ENCODE measurements around the gene NFIB. TPM values are rescaled to one million over a fixed set of nuclear protein-coding genes. Genes with fewer than 3 reads are reported as not detected.
A peak's percentile ranks its signal among the peaks of the same experiment; 100 is the strongest.

Gene NFIB
- total and polyA plus RNA-seq, 4 donors = 10.8 to 278 (median 88.6) TPM

DNA sequence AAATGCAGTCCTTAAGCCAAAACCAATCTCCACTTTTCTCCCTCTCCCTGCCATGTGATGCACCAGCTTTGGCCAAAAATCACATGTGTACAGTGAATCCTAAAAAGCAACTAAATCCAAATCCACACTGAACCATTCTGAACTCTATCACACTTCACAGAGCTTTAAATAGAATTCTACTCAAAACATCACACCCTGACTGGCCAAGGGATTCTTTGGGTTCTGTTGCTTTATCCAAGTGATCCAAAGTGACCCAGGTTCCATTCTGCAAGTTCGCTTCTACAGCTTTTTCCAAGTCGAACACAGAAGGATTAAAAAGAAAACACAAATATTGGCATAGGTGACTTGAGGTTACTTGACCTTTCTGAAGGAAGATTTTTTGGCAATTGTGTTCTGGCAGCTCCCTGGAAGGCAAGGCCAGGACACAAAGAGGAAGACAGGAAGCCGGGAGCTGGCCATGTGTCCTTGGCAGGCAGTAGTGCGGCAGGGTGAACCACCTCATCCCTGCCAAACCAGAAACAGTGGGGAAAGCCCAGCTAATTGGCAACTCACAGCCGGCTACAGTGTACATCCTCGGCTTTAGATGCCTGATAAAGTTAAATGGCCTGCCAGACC lies 115.0 kb downstream of the NFIB start:
- DNase-seq (peak in 1 of 2 donors; percentile 64), ATAC-seq (ENCODE audit: low FRiP score) (peak; percentile 62)
- no peaks in the 10 kb centered on the region for H3K27me3 ChIP-seq (ENCODE audit: control insufficient read depth in 1 of 2, insufficient read depth in 2 of 2, low read length in 1 of 2)
- H3K4me1 ChIP-seq (ENCODE audit: control insufficient read depth in 1 of 2, insufficient read depth in 2 of 2, low read length in 2 of 2) = peaks cover 6 to 17% of the 10 kb centered on the region in 2 donors
- WGBS, 2 donors = 1 to 5% methylated on average over 6 of the region's 6 CpGs
- H3K27ac ChIP-seq (ENCODE audit: low read depth in 1 of 2, low read length in 2 of 2) = peak overlapping the region in 1 of 2 donors; percentile 47
- intact Hi-C loops (cut with DNase I) = loop anchor here in 1 of 2 donors (10.0 kb wide), 1 partner anchor 104 kb away; no protein-coding TSS in a partner anchor
- H3K36me3 ChIP-seq (ENCODE audit: control insufficient read depth in 1 of 2, insufficient read depth in 2 of 2, low read length in 1 of 2) = no peaks in the 10 kb centered on the region
- H3K9me3 ChIP-seq (ENCODE audit: control insufficient read depth, low read length) = no peaks in the 10 kb centered on the region
- H3K4me3 ChIP-seq (ENCODE audit: low read length in 2 of 2) = no peak overlapping the region

GRCh38 chr9:14198047-14198840 lies 115.7 kb downstream of the NFIB start:
- Histone ChIP-seq H3K36me3 (ENCODE audit: control insufficient read depth in 1 of 2, insufficient read depth in 2 of 2, low read length in 1 of 2) (no peaks in the 10 kb centered on the region), H3K4me3 (ENCODE audit: low read length in 2 of 2) (no peak overlapping the region), H3K27me3 (ENCODE audit: control insufficient read depth in 1 of 2, insufficient read depth in 2 of 2, low read length in 1 of 2) (no peaks in the 10 kb centered on the region), H3K4me1 (ENCODE audit: control insufficient read depth in 1 of 2, insufficient read depth in 2 of 2, low read length in 2 of 2) (peaks cover 6 to 17% of the 10 kb centered on the region in 2 donors), H3K27ac (ENCODE audit: low read depth in 1 of 2, low read length in 2 of 2) (no peak overlapping the region), H3K9me3 (ENCODE audit: control insufficient read depth, low read length) (no peaks in the 10 kb centered on the region)
- WGBS, 2 donors = 17 to 23% methylated on average over 11 of the region's 11 CpGs
- DNase-seq (peak in 1 of 2 donors; percentile 45), ATAC-seq (ENCODE audit: low FRiP score) (peak; percentile 69)
- intact Hi-C loops (cut with DNase I) = loop anchor here in 1 of 2 donors (10.0 kb wide), 1 partner anchor 103 kb away; no protein-coding TSS in a partner anchor

DNA sequence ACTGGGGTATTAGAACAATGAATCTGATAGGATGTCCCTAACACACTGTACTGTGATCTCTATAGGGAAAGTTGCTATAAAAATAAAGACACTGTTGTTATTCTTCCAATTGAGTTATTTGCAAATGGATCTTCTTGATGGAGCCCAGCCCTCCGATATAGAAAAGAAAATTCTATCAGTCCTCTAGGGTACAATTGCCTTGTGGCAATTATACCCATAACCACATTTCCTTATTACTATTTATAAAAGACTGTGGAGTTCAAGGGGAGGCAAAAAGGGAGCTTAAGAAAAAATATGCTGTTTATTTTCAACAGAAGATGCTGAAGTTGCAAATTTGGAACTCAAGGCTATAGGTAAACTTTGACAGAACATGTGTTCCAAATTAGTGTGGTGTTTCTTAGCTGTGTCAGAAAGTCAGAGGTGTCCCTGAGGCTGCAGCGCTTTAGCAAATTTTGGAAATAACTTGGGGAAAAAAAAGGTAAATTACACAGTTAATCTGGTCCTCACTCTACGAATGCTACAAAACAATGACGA lies 116.5 kb downstream of the NFIB start:
- Histone ChIP-seq H3K9me3 (ENCODE audit: control insufficient read depth, low read length) (no peaks in the 10 kb centered on the region), H3K36me3 (ENCODE audit: control insufficient read depth in 1 of 2, insufficient read depth in 2 of 2, low read length in 1 of 2) (no peaks in the 10 kb centered on the region), H3K4me1 (ENCODE audit: control insufficient read depth in 1 of 2, insufficient read depth in 2 of 2, low read length in 2 of 2) (peaks cover 6 to 17% of the 10 kb centered on the region in 2 donors), H3K27me3 (ENCODE audit: control insufficient read depth in 1 of 2, insufficient read depth in 2 of 2, low read length in 1 of 2) (no peaks in the 10 kb centered on the region), H3K27ac (ENCODE audit: low read depth in 1 of 2, low read length in 2 of 2) (no peak overlapping the region), H3K4me3 (ENCODE audit: low read length in 2 of 2) (no peak overlapping the region)
- 65 to 67% methylated on average over 4 of the region's 4 CpGs for WGBS, 2 donors
- ATAC-seq (ENCODE audit: low FRiP score) (no peak), DNase-seq (no peak)
- intact Hi-C loops (cut with DNase I) = loop anchor here in 1 of 2 donors (10.0 kb wide), 1 partner anchor 103 kb away; no protein-coding TSS in a partner anchor

- Histone ChIP-seq H3K36me3 (ENCODE audit: control insufficient read depth in 1 of 2, insufficient read depth in 2 of 2, low read length in 1 of 2) (no peaks in the 10 kb centered on the region), H3K4me1 (ENCODE audit: control insufficient read depth in 1 of 2, insufficient read depth in 2 of 2, low read length in 2 of 2) (peaks cover 0 to 8% of the 10 kb centered on the region in 2 donors)
- WGBS, 2 donors = 39 to 40% methylated on average over 7 of the region's 7 CpGs
These were observed 120.5 kb downstream of the NFIB start for GRCh38 chr9:14193328-14193990.

DNA sequence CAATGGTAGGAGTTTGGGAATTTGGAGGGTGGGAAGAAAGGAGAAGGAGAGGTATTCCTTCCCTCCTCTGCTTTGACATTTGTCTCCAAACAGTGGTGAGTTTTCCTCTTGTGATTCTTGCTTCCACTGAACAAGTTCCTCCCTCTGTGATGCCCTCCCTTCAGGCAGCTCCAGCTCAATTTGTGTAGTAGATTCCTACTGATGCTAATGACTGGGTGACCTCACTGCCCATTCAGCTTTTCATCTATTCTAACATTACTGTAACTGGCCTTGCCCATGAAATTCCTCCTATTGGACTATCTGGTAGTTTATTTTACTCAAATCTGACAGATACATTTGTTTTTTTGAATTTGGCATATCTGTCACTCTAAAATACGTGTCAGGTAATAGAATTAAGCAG lies 121.4 kb downstream of the NFIB start:
- ATAC-seq (ENCODE audit: low FRiP score) (no peak), DNase-seq (no peak)
- Histone ChIP-seq H3K27ac (ENCODE audit: low read depth in 1 of 2, low read length in 2 of 2) (no peak overlapping the region), H3K4me1 (ENCODE audit: control insufficient read depth in 1 of 2, insufficient read depth in 2 of 2, low read length in 2 of 2) (peaks cover 0 to 4% of the 10 kb centered on the region in 2 donors), H3K4me3 (ENCODE audit: low read length in 2 of 2) (no peak overlapping the region), H3K9me3 (ENCODE audit: control insufficient read depth, low read length) (no peaks in the 10 kb centered on the region), H3K36me3 (ENCODE audit: control insufficient read depth in 1 of 2, insufficient read depth in 2 of 2, low read length in 1 of 2) (no peaks in the 10 kb centered on the region), H3K27me3 (ENCODE audit: control insufficient read depth in 1 of 2, insufficient read depth in 2 of 2, low read length in 1 of 2) (no peaks in the 10 kb centered on the region)
- WGBS, 2 donors = 85 to 93% methylated on average over 1 of the region's 1 CpG
- intact Hi-C loops (cut with DNase I) = loop anchor here in 1 of 2 donors (10.0 kb wide), 1 partner anchor 98 kb away; no protein-coding TSS in a partner anchor

More at GRCh38 chr9:14193328-14193990, 120.5 kb downstream of the NFIB start:
- intact Hi-C loops (cut with DNase I) = loop anchor here in 1 of 2 donors (10.0 kb wide), 1 partner anchor 99 kb away; no protein-coding TSS in a partner anchor
- no peaks in the 10 kb centered on the region for H3K27me3 ChIP-seq (ENCODE audit: control insufficient read depth in 1 of 2, insufficient read depth in 2 of 2, low read length in 1 of 2)
- no peak for ATAC-seq (ENCODE audit: low FRiP score)
- H3K27ac ChIP-seq (ENCODE audit: low read depth in 1 of 2, low read length in 2 of 2) = no peak overlapping the region
- no peaks in the 10 kb centered on the region for H3K9me3 ChIP-seq (ENCODE audit: control insufficient read depth, low read length)
- no peak overlapping the region for H3K4me3 ChIP-seq (ENCODE audit: low read length in 2 of 2)
- no peak for DNase-seq

DNA sequence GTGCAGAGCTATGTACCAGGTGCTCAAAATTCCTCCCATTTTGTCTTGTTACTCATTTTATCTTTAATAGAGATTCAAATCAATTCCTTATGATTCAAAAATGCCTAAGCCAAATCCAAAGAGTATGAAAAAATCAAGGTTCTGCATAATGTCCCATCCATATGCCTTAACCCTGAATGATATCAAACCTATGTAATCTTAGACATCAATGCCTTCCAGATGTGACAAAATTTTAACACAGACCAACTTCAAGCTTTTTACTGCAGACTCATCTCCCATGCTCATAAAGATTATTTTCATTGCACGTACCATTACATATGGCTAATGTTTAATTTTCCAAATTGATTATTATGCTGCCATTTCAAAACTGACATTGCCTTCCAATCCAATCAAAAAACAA lies 122.4 kb downstream of the NFIB start:
- WGBS, 2 donors = 95 to 97% methylated on average over 1 of the region's 1 CpG
- Histone ChIP-seq H3K36me3 (ENCODE audit: control insufficient read depth in 1 of 2, insufficient read depth in 2 of 2, low read length in 1 of 2) (no peaks in the 10 kb centered on the region), H3K4me3 (ENCODE audit: low read length in 2 of 2) (no peak overlapping the region), H3K27ac (ENCODE audit: low read depth in 1 of 2, low read length in 2 of 2) (no peak overlapping the region), H3K9me3 (ENCODE audit: control insufficient read depth, low read length) (no peaks in the 10 kb centered on the region), H3K4me1 (ENCODE audit: control insufficient read depth in 1 of 2, insufficient read depth in 2 of 2, low read length in 2 of 2) (peaks cover 0 to 4% of the 10 kb centered on the region in 2 donors), H3K27me3 (ENCODE audit: control insufficient read depth in 1 of 2, insufficient read depth in 2 of 2, low read length in 1 of 2) (no peaks in the 10 kb centered on the region)
- intact Hi-C loops (cut with DNase I) = loop anchor here in 1 of 2 donors (10.0 kb wide), 1 partner anchor 97 kb away; no protein-coding TSS in a partner anchor
- ATAC-seq (ENCODE audit: low FRiP score) (no peak), DNase-seq (no peak)

DNA sequence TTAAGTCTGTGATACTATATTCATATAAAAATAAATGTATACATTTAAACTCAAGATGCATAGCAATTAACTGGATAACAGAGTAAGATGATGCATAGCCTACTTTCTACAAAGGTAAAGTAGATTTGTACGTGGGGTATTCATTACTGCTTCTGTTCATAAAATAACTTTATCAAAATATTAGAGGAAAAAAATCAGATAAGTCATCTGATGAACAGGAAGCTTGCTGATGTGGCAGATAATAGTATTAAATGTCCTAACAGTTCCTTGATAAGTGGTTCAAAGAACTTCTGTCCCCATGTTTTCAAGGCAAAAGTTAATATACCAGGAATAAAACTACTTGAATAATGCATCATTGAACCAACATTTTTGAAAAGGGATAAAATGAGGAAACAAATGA lies 123.7 kb downstream of the NFIB start:
- Histone ChIP-seq H3K4me3 (ENCODE audit: low read length in 2 of 2) (no peak overlapping the region), H3K9me3 (ENCODE audit: control insufficient read depth, low read length) (no peaks in the 10 kb centered on the region), H3K27ac (ENCODE audit: low read depth in 1 of 2, low read length in 2 of 2) (no peak overlapping the region), H3K27me3 (ENCODE audit: control insufficient read depth in 1 of 2, insufficient read depth in 2 of 2, low read length in 1 of 2) (no peaks in the 10 kb centered on the region), H3K4me1 (ENCODE audit: control insufficient read depth in 1 of 2, insufficient read depth in 2 of 2, low read length in 2 of 2) (peaks cover 0 to 4% of the 10 kb centered on the region in 2 donors), H3K36me3 (ENCODE audit: control insufficient read depth in 1 of 2, insufficient read depth in 2 of 2, low read length in 1 of 2) (no peaks in the 10 kb centered on the region)
- 77 to 79% methylated on average over 1 of the region's 1 CpG for WGBS, 2 donors
- intact Hi-C loops (cut with DNase I) = loop anchor here in 1 of 2 donors (10.0 kb wide), 1 partner anchor 95 kb away; no protein-coding TSS in a partner anchor
- DNase-seq (no peak), ATAC-seq (ENCODE audit: low FRiP score) (no peak)

- no peaks in the 10 kb centered on the region for H3K27me3 ChIP-seq (ENCODE audit: control insufficient read depth in 1 of 2, insufficient read depth in 2 of 2, low read length in 1 of 2)
- no peaks in the 10 kb centered on the region for H3K9me3 ChIP-seq (ENCODE audit: control insufficient read depth, low read length)
- no peak for ATAC-seq (ENCODE audit: low FRiP score)
- no peak overlapping the region for H3K4me3 ChIP-seq (ENCODE audit: low read length in 2 of 2)
- no peak overlapping the region for H3K27ac ChIP-seq (ENCODE audit: low read depth in 1 of 2, low read length in 2 of 2)
- no peak for DNase-seq
- 80 to 83% methylated on average over 1 of the region's 1 CpG for WGBS, 2 donors
- H3K36me3 ChIP-seq (ENCODE audit: control insufficient read depth in 1 of 2, insufficient read depth in 2 of 2, low read length in 1 of 2) = no peaks in the 10 kb centered on the region
- H3K4me1 ChIP-seq (ENCODE audit: control insufficient read depth in 1 of 2, insufficient read depth in 2 of 2, low read length in 2 of 2) = no peaks in the 10 kb centered on the region
- intact Hi-C loops (cut with DNase I) = no loop called here
These were observed 124.4 kb downstream of the NFIB start for GRCh38 chr9:14189578-14189977.

Measured in aorta (tissue), 5 donors.